ENCODE measurements around the gene RBM4B.

Gene RBM4B

DNA sequence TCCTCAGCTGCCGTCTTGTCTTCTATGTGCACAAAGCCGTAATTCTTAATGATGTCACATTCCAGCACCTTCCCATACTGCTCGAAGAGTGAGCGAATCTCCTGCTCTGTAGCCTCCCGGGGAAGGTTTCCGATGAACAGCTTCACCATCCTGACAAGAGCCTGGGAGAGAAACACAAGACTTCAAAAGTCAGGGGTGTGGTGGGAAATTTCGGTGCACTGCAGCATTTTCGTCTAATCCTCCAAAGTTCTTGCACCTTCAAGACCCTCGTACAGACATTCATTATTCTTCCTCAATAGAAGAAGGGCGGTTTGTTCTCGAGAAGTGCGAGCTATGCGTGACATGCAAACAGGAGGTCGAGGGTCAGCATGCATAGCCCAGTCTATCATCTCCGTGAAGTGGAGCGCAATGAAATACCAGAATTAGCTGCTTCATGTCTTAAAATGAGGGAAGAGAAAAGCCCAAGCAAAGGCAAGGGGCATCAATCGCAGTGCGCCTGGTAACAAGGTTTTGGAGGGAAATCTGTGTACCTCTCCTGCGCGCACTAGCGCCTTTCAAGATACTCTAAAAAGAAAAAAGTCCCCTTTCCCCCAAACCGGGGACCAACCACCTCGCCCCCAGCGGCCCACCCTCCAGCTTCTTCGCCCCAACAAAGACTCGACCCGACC is 622 bp downstream of the RBM4B start:
- Histone ChIP-seq H3K27ac (ENCODE audit: low read depth, low read length) (peak overlapping the region; percentile 98), H3K9ac (ENCODE audit: low read length in 5 of 5) (peak overlapping the region; percentile 63 to 90 (median 71)), H3K4me3 (ENCODE audit: low read depth in 1 of 5, low read length in 5 of 5) (peak overlapping the region; percentile 79 to 99 (median 87)), H3K4me1 (ENCODE audit: control insufficient read depth in 5 of 5, insufficient read depth in 5 of 5, low read length in 5 of 5) (peaks cover 4 to 36% (median 25%) of the 10 kb centered on the region in 5 donors), H3K27me3 (ENCODE audit: control insufficient read depth in 5 of 5, insufficient read depth in 4 of 5, low read length in 5 of 5) (no peaks in the 10 kb centered on the region), H3K36me3 (ENCODE audit: control insufficient read depth in 5 of 5, insufficient read depth in 5 of 5, low read length in 5 of 5) (no peaks in the 10 kb centered on the region), H3K9me3 (ENCODE audit: control insufficient read depth in 5 of 5, low read length in 5 of 5) (no peaks in the 10 kb centered on the region)

GRCh38 chr11:66676282-66676919 is 1.3 kb downstream of the RBM4B start:
- H3K4me1 ChIP-seq (ENCODE audit: control insufficient read depth in 5 of 5, insufficient read depth in 5 of 5, low read length in 5 of 5) = peaks cover 4 to 36% (median 25%) of the 10 kb centered on the region in 5 donors
- no peak overlapping the region for H3K9ac ChIP-seq (ENCODE audit: low read length in 5 of 5)
- H3K4me3 ChIP-seq (ENCODE audit: low read depth in 1 of 5, low read length in 5 of 5) = peak overlapping the region; percentile 79 to 99 (median 87)
- H3K9me3 ChIP-seq (ENCODE audit: control insufficient read depth in 5 of 5, low read length in 5 of 5) = no peaks in the 10 kb centered on the region
- no peak overlapping the region for H3K27ac ChIP-seq (ENCODE audit: low read depth, low read length)
- H3K27me3 ChIP-seq (ENCODE audit: control insufficient read depth in 5 of 5, insufficient read depth in 4 of 5, low read length in 5 of 5) = no peaks in the 10 kb centered on the region
- no peaks in the 10 kb centered on the region for H3K36me3 ChIP-seq (ENCODE audit: control insufficient read depth in 5 of 5, insufficient read depth in 5 of 5, low read length in 5 of 5)

- Histone ChIP-seq H3K4me1 (ENCODE audit: control insufficient read depth in 5 of 5, insufficient read depth in 5 of 5, low read length in 5 of 5) (peaks cover 4 to 36% (median 25%) of the 10 kb centered on the region in 5 donors), H3K9ac (ENCODE audit: low read length in 5 of 5) (no peak overlapping the region), H3K4me3 (ENCODE audit: low read depth in 1 of 5, low read length in 5 of 5) (peak overlapping the region in 1 of 5 donors; percentile 7), H3K27me3 (ENCODE audit: control insufficient read depth in 5 of 5, insufficient read depth in 4 of 5, low read length in 5 of 5) (no peaks in the 10 kb centered on the region), H3K36me3 (ENCODE audit: control insufficient read depth in 5 of 5, insufficient read depth in 5 of 5, low read length in 5 of 5) (peaks cover 0 to 4% (median 0%) of the 10 kb centered on the region in 5 donors), H3K9me3 (ENCODE audit: control insufficient read depth in 5 of 5, low read length in 5 of 5) (no peaks in the 10 kb centered on the region), H3K27ac (ENCODE audit: low read depth, low read length) (no peak overlapping the region)
Measured at GRCh38 chr11:66674964-66675602, 2.6 kb downstream of the RBM4B start.

GRCh38 chr11:66670816-66671215 is 6.9 kb downstream of the RBM4B start:
- Histone ChIP-seq H3K27me3 (ENCODE audit: control insufficient read depth in 5 of 5, insufficient read depth in 4 of 5, low read length in 5 of 5) (no peaks in the 10 kb centered on the region), H3K9ac (ENCODE audit: low read length in 5 of 5) (no peak overlapping the region), H3K4me1 (ENCODE audit: control insufficient read depth in 5 of 5, insufficient read depth in 5 of 5, low read length in 5 of 5) (peaks cover 0 to 9% (median 6%) of the 10 kb centered on the region in 5 donors), H3K27ac (ENCODE audit: low read depth, low read length) (no peak overlapping the region), H3K4me3 (ENCODE audit: low read depth in 1 of 5, low read length in 5 of 5) (no peak overlapping the region), H3K9me3 (ENCODE audit: control insufficient read depth in 5 of 5, low read length in 5 of 5) (no peaks in the 10 kb centered on the region), H3K36me3 (ENCODE audit: control insufficient read depth in 5 of 5, insufficient read depth in 5 of 5, low read length in 5 of 5) (peaks cover 19 to 34% (median 24%) of the 10 kb centered on the region in 5 donors)

DNA sequence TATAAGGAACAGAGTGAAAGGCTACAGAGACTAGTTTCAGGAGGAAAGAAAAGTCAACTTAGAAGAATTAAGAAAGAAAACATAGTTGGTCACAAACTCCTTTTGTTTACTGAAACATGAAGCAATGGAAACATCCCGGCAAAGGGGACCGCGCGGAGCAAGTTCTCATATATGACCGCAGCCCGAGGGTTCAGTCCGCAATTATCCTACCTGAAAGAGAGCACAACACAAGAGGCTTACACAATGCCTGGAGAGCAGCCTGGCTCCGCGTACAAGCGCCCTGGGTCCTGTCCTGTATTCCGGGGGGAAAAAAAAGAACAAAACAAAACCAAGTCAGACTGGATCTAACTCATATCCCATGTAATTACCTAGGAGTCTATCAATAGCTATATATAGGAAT is 12.3 kb downstream of the RBM4B start:
- H3K36me3 ChIP-seq (ENCODE audit: control insufficient read depth in 5 of 5, insufficient read depth in 5 of 5, low read length in 5 of 5) = peaks cover 22 to 57% (median 38%) of the 10 kb centered on the region in 5 donors
- H3K4me1 ChIP-seq (ENCODE audit: control insufficient read depth in 5 of 5, insufficient read depth in 5 of 5, low read length in 5 of 5) = no peaks in the 10 kb centered on the region
- no peak overlapping the region for H3K4me3 ChIP-seq (ENCODE audit: low read depth in 1 of 5, low read length in 5 of 5)
- H3K9me3 ChIP-seq (ENCODE audit: control insufficient read depth in 5 of 5, low read length in 5 of 5) = no peaks in the 10 kb centered on the region
- no peak overlapping the region for H3K9ac ChIP-seq (ENCODE audit: low read length in 5 of 5)
- H3K27me3 ChIP-seq (ENCODE audit: control insufficient read depth in 5 of 5, insufficient read depth in 4 of 5, low read length in 5 of 5) = no peaks in the 10 kb centered on the region
- no peak overlapping the region for H3K27ac ChIP-seq (ENCODE audit: low read depth, low read length)

- Histone ChIP-seq H3K4me1 (ENCODE audit: control insufficient read depth in 5 of 5, insufficient read depth in 5 of 5, low read length in 5 of 5) (no peaks in the 10 kb centered on the region), H3K27ac (ENCODE audit: low read depth, low read length) (no peak overlapping the region), H3K9ac (ENCODE audit: low read length in 5 of 5) (no peak overlapping the region), H3K4me3 (ENCODE audit: low read depth in 1 of 5, low read length in 5 of 5) (no peak overlapping the region), H3K9me3 (ENCODE audit: control insufficient read depth in 5 of 5, low read length in 5 of 5) (no peaks in the 10 kb centered on the region), H3K36me3 (ENCODE audit: control insufficient read depth in 5 of 5, insufficient read depth in 5 of 5, low read length in 5 of 5) (peaks cover 26 to 58% (median 40%) of the 10 kb centered on the region in 5 donors), H3K27me3 (ENCODE audit: control insufficient read depth in 5 of 5, insufficient read depth in 4 of 5, low read length in 5 of 5) (no peaks in the 10 kb centered on the region)
Measured at GRCh38 chr11:66663741-66664296, 13.9 kb downstream of the RBM4B start.

DNA sequence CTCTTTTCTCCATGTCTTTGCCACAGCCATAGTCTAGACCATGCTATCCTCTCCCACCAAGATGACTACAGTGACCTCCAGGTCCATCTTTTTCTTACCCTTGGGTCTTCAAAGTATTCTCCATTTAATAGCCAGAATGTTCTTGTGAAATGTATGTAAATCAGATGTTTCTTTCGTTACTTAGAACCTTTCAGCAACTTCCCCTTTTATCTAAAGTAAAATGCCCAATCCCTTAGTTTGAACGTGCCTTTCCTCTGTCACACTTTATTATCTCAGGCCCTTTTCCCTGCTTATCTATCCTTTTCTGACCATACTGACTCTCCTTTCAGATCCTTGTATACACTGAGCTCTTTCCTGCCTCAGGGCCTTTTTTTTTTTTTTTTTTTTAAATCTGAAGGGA is 17.9 kb downstream of the RBM4B start:
- no peaks in the 10 kb centered on the region for H3K9me3 ChIP-seq (ENCODE audit: control insufficient read depth in 5 of 5, low read length in 5 of 5)
- no peak overlapping the region for H3K9ac ChIP-seq (ENCODE audit: low read length in 5 of 5)
- no peak overlapping the region for H3K4me3 ChIP-seq (ENCODE audit: low read depth in 1 of 5, low read length in 5 of 5)
- H3K4me1 ChIP-seq (ENCODE audit: control insufficient read depth in 5 of 5, insufficient read depth in 5 of 5, low read length in 5 of 5) = no peaks in the 10 kb centered on the region
- H3K36me3 ChIP-seq (ENCODE audit: control insufficient read depth in 5 of 5, insufficient read depth in 5 of 5, low read length in 5 of 5) = peaks cover 4 to 26% (median 16%) of the 10 kb centered on the region in 5 donors
- H3K27ac ChIP-seq (ENCODE audit: low read depth, low read length) = no peak overlapping the region
- H3K27me3 ChIP-seq (ENCODE audit: control insufficient read depth in 5 of 5, insufficient read depth in 4 of 5, low read length in 5 of 5) = no peaks in the 10 kb centered on the region

DNA sequence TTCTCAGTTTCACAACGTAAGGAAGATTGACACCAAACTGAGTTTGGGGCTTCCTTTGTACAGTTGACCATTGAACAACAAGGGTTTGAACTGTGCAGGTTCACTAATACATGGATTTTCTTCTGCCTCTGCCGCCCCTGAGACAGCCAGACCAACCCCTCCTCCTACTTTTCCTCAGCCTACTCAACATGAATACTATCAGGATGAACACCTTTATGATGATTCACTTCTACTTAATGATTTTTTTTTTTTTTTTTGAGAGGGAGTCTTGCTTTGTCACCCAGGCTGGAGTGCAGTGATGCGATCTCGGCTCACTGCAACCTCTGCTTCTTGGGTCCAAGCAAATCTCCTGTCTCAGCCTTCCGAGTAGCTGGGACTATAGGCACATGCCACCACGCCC is 24.6 kb downstream of the RBM4B start:
- H3K9ac ChIP-seq (ENCODE audit: low read length in 5 of 5) = no peak overlapping the region
- H3K4me1 ChIP-seq (ENCODE audit: control insufficient read depth in 5 of 5, insufficient read depth in 5 of 5, low read length in 5 of 5) = no peaks in the 10 kb centered on the region
- no peaks in the 10 kb centered on the region for H3K27me3 ChIP-seq (ENCODE audit: control insufficient read depth in 5 of 5, insufficient read depth in 4 of 5, low read length in 5 of 5)
- no peak overlapping the region for H3K4me3 ChIP-seq (ENCODE audit: low read depth in 1 of 5, low read length in 5 of 5)
- H3K9me3 ChIP-seq (ENCODE audit: control insufficient read depth in 5 of 5, low read length in 5 of 5) = no peaks in the 10 kb centered on the region
- no peak overlapping the region for H3K27ac ChIP-seq (ENCODE audit: low read depth, low read length)
- peaks cover 0 to 34% (median 30%) of the 10 kb centered on the region in 5 donors for H3K36me3 ChIP-seq (ENCODE audit: control insufficient read depth in 5 of 5, insufficient read depth in 5 of 5, low read length in 5 of 5)

GRCh38 chr11:66652651-66653050 is 25.0 kb downstream of the RBM4B start:
- Histone ChIP-seq H3K4me1 (ENCODE audit: control insufficient read depth in 5 of 5, insufficient read depth in 5 of 5, low read length in 5 of 5) (no peaks in the 10 kb centered on the region), H3K4me3 (ENCODE audit: low read depth in 1 of 5, low read length in 5 of 5) (no peak overlapping the region), H3K9ac (ENCODE audit: low read length in 5 of 5) (no peak overlapping the region), H3K27me3 (ENCODE audit: control insufficient read depth in 5 of 5, insufficient read depth in 4 of 5, low read length in 5 of 5) (no peaks in the 10 kb centered on the region), H3K36me3 (ENCODE audit: control insufficient read depth in 5 of 5, insufficient read depth in 5 of 5, low read length in 5 of 5) (peaks cover 0 to 34% (median 30%) of the 10 kb centered on the region in 5 donors), H3K27ac (ENCODE audit: low read depth, low read length) (no peak overlapping the region), H3K9me3 (ENCODE audit: control insufficient read depth in 5 of 5, low read length in 5 of 5) (no peaks in the 10 kb centered on the region)

GRCh38 chr11:66651016-66651415 is 26.7 kb downstream of the RBM4B start:
- Histone ChIP-seq H3K4me1 (ENCODE audit: control insufficient read depth in 5 of 5, insufficient read depth in 5 of 5, low read length in 5 of 5) (peaks cover 0 to 4% (median 0%) of the 10 kb centered on the region in 5 donors), H3K4me3 (ENCODE audit: low read depth in 1 of 5, low read length in 5 of 5) (no peak overlapping the region), H3K36me3 (ENCODE audit: control insufficient read depth in 5 of 5, insufficient read depth in 5 of 5, low read length in 5 of 5) (peaks cover 10 to 45% (median 42%) of the 10 kb centered on the region in 5 donors), H3K9me3 (ENCODE audit: control insufficient read depth in 5 of 5, low read length in 5 of 5) (no peaks in the 10 kb centered on the region), H3K27me3 (ENCODE audit: control insufficient read depth in 5 of 5, insufficient read depth in 4 of 5, low read length in 5 of 5) (no peaks in the 10 kb centered on the region), H3K9ac (ENCODE audit: low read length in 5 of 5) (no peak overlapping the region), H3K27ac (ENCODE audit: low read depth, low read length) (no peak overlapping the region)
